Tibial nerve (tissue), 4 donors: Measurements from ENCODE around the gene PSRC1.

ENCODE experiments used
- CTCF ChIP-seq, 5 experiments: fragments of 200-600 bp in 3 of 5; fragments of 450-650 bp in 2 of 5; sonication (generic) in 3 of 5; IDR thresholded peaks; one replicate each; pipeline ENCODE4 v1.5.1; 2016 to 2019; ENCODE audit warnings: antibody characterized with exemption in 5 of 5, mild to moderate bottlenecking in 3 of 5, moderate library complexity in 2 of 5
- EP300 ChIP-seq, 2 donors: sonication (generic); formaldehyde crosslinking; IDR thresholded peaks; one replicate each; pipeline ENCODE4 v1.6.1; 2017; ENCODE audit warnings: antibody characterized with exemption in 2 of 2, mild to moderate bottlenecking in 1 of 2
- POLR2A ChIP-seq, 2 donors: fragments of 450-650 bp; IDR thresholded peaks; one replicate each; pipeline ENCODE4 v1.6.1; 2017; ENCODE audit warnings: antibody characterized with exemption in 2 of 2, mild to moderate bottlenecking in 2 of 2, moderate library complexity in 2 of 2

GRCh38 chr1:109255097-109255651, 27.8 kb downstream of the PSRC1 start:
- TF ChIP-seq CTCF (IDR thresholded peaks at IDR 0.05) (no peak), POLR2A (IDR thresholded peaks at IDR 0.05) (no peak), EP300 (IDR thresholded peaks at IDR 0.05) (peak in 1 of 2 donors; percentile 44)
